Mesenchymal stem cell (in vitro differentiated cells and primary cell): ENCODE data around the gene DOC2B.
A peak's percentile ranks its signal among the peaks of the same experiment; 100 is the strongest.

Source experiments
- DNase-seq: peaks from one replicate; pipeline ENCODE4 v3.0.0-alpha.2; 2013
- H2AFZ ChIP-seq: one replicate; pipeline ENCODE4 v1.6.1; 2013; ENCODE audit warnings: low read depth, mild to moderate bottlenecking, control low read depth, inconsistent platforms, low read length, moderate library complexity
- H2AK5ac ChIP-seq: 2 replicates; pipeline ENCODE4 v1.6.1; 2013; ENCODE audit warnings: low read length, moderate library complexity, mild to moderate bottlenecking, inconsistent platforms; ENCODE audit not compliant: severe bottlenecking
- H2BK120ac ChIP-seq: one replicate; pipeline ENCODE4 v1.6.1; 2013; ENCODE audit warnings: low read depth, mild to moderate bottlenecking, inconsistent platforms, low read length, moderate library complexity
- H2BK12ac ChIP-seq, 2 experiments: one replicate each; pipeline ENCODE4 v1.6.1; 2013; ENCODE audit warnings: inconsistent platforms in 2 of 2, low read length in 2 of 2, mild to moderate bottlenecking in 2 of 2, moderate library complexity in 2 of 2, control low read depth in 1 of 2
- H2BK15ac ChIP-seq: one replicate; pipeline ENCODE4 v1.6.1; 2013; ENCODE audit warnings: mild to moderate bottlenecking, low read depth, inconsistent platforms; ENCODE audit not compliant: poor library complexity, severe bottlenecking
- H2BK5ac ChIP-seq: 2 replicates; pipeline ENCODE4 v1.6.1; 2013; ENCODE audit warnings: low read depth, mild to moderate bottlenecking, low read length, control low read depth, inconsistent platforms; ENCODE audit not compliant: poor library complexity, severe bottlenecking
- H3K14ac ChIP-seq, 2 experiments: one replicate each; pipeline ENCODE4 v1.6.1; 2013; ENCODE audit warnings: inconsistent platforms in 2 of 2, low read length in 2 of 2, control low read depth in 1 of 2, mild to moderate bottlenecking in 1 of 2, moderate library complexity in 1 of 2
- H3K18ac ChIP-seq, 2 experiments: one replicate each; pipeline ENCODE4 v1.6.1; 2013; ENCODE audit warnings: inconsistent platforms in 2 of 2, low read length in 2 of 2, control low read depth in 1 of 2, low read depth in 1 of 2, mild to moderate bottlenecking in 1 of 2
- H3K23ac ChIP-seq, 2 experiments: one replicate each; pipeline ENCODE4 v1.6.1; 2013; ENCODE audit warnings: inconsistent platforms in 2 of 2, low read length in 2 of 2, mild to moderate bottlenecking in 2 of 2, moderate library complexity in 2 of 2, control low read depth in 1 of 2
- H3K27ac ChIP-seq: 2 replicates; pipeline ENCODE4 v1.5.1; 2013; ENCODE audit warnings: mild to moderate bottlenecking, moderate library complexity, low read length, control low read depth, inconsistent platforms; ENCODE audit not compliant: poor library complexity, severe bottlenecking
- H3K27me3 ChIP-seq, 2 experiments: 2 replicates each; pipeline versions ENCODE4 v1.6.1 to v1.7.0; 2013; ENCODE audit warnings: low read length in 2 of 2, mild to moderate bottlenecking in 2 of 2, moderate library complexity in 2 of 2, control low read depth in 1 of 2, inconsistent platforms in 1 of 2; ENCODE audit not compliant: control insufficient read depth in 1 of 2, insufficient read depth in 1 of 2
- H3K36me3 ChIP-seq, 2 experiments: 2 replicates each; pipeline versions ENCODE4 v1.6.1 to v1.7.0; 2013; ENCODE audit warnings: low read length in 2 of 2, control low read depth in 1 of 2, inconsistent platforms in 1 of 2, low read depth in 1 of 2, mild to moderate bottlenecking in 1 of 2; ENCODE audit not compliant: insufficient read depth in 2 of 2, control insufficient read depth in 1 of 2
- H3K4ac ChIP-seq, 2 experiments: one replicate each; pipeline ENCODE4 v1.6.1; 2013; ENCODE audit warnings: inconsistent platforms in 2 of 2, low read length in 2 of 2, mild to moderate bottlenecking in 2 of 2, moderate library complexity in 2 of 2, control low read depth in 1 of 2, low read depth in 1 of 2
- H3K4me1 ChIP-seq: 2 replicates; pipeline ENCODE4 v1.6.1; 2013; ENCODE audit warnings: low read depth, low read length, control low read depth; ENCODE audit not compliant: control insufficient read depth, insufficient read depth
- H3K4me2 ChIP-seq: 2 replicates; pipeline ENCODE4 v1.6.1; 2013; ENCODE audit warnings: low read length, mild to moderate bottlenecking, inconsistent platforms; ENCODE audit not compliant: poor library complexity, severe bottlenecking
- H3K4me3 ChIP-seq, 2 experiments: 2 replicates each; pipeline versions ENCODE4 v1.5.1 to v1.7.0; 2013; ENCODE audit warnings: low read length in 2 of 2, mild to moderate bottlenecking in 2 of 2, control low read depth in 1 of 2, low read depth in 1 of 2; ENCODE audit not compliant: insufficient read depth in 1 of 2
- H3K79me1 ChIP-seq: replicated peaks from 2 replicates; pipeline ENCODE4 v1.6.1; 2013; ENCODE audit warnings: mild to moderate bottlenecking, control low read depth, low read length, inconsistent platforms; ENCODE audit not compliant: poor library complexity, severe bottlenecking
- H3K9ac ChIP-seq: 2 replicates; pipeline ENCODE4 v1.7.0; 2013; ENCODE audit warnings: mild to moderate bottlenecking, low read length, moderate library complexity
- H3K9me3 ChIP-seq: 2 replicates; pipeline ENCODE4 v1.7.0; 2013; ENCODE audit warnings: mild to moderate bottlenecking, low read length; ENCODE audit not compliant: control insufficient read depth
- H4K8ac ChIP-seq: one replicate; pipeline ENCODE4 v1.6.1; 2013; ENCODE audit warnings: inconsistent platforms, mild to moderate bottlenecking, low read length, moderate library complexity
- H4K91ac ChIP-seq: one replicate; pipeline ENCODE4 v1.6.1; 2013; ENCODE audit warnings: mild to moderate bottlenecking, low read length, inconsistent platforms
- WGBS: methylation state at CpG from one replicate; pipeline ENCODE4 v1.1.7; 2013; ENCODE audit warnings: mixed read lengths; 5-methylcytosine and 5-hydroxymethylcytosine counted together

The DOC2B gene

GRCh38 chr17:180381-181244, 837 bp downstream of the DOC2B start:
- no peak overlapping the region for H2BK12ac ChIP-seq
- no peaks in the 10 kb centered on the region for H3K79me1 ChIP-seq

GRCh38 chr17:179781-180380, 1.6 kb downstream of the DOC2B start:
- no peak overlapping the region for H3K18ac ChIP-seq
- no peak overlapping the region for H3K4me3 ChIP-seq
- H2BK15ac ChIP-seq, result no peak overlapping the region
- DNase-seq, result no peak
- H3K23ac ChIP-seq, result no peak overlapping the region
- H3K27me3 ChIP-seq, result peaks cover 65 to 72% of the 10 kb centered on the region in 2 experiments
- 17% methylated on average over 29 of the region's 32 CpGs for WGBS
- H2BK120ac ChIP-seq, result no peak overlapping the region
- H3K36me3 ChIP-seq, result peaks cover 0 to 6% of the 10 kb centered on the region in 2 experiments
- no peaks in the 10 kb centered on the region for H3K9me3 ChIP-seq
- no peak overlapping the region for H2AFZ ChIP-seq
- peaks cover 17% of the 10 kb centered on the region for H3K4me1 ChIP-seq
- no peak overlapping the region for H4K8ac ChIP-seq
- no peak overlapping the region for H3K9ac ChIP-seq
- H2AK5ac ChIP-seq, result no peak overlapping the region
- no peak overlapping the region for H3K14ac ChIP-seq
- no peak overlapping the region for H3K4me2 ChIP-seq
- H3K79me1 ChIP-seq, result no peaks in the 10 kb centered on the region
- no peak overlapping the region for H4K91ac ChIP-seq
- no peak overlapping the region for H3K4ac ChIP-seq
- H2BK5ac ChIP-seq, result no peak overlapping the region
- H2BK12ac ChIP-seq, result no peak overlapping the region
- H3K27ac ChIP-seq, result no peak overlapping the region

More at GRCh38 chr17:180381-181244, 837 bp downstream of the DOC2B start:
- no peak overlapping the region for H3K27ac ChIP-seq
- H4K8ac ChIP-seq, result no peak overlapping the region
- H2AFZ ChIP-seq, result no peak overlapping the region
- no peak overlapping the region for H3K9ac ChIP-seq
- no peak for DNase-seq
- H3K36me3 ChIP-seq, result peaks cover 0 to 6% of the 10 kb centered on the region in 2 experiments
- H3K4ac ChIP-seq, result no peak overlapping the region
- no peak overlapping the region for H2BK120ac ChIP-seq
- H3K4me3 ChIP-seq, result peak overlapping the region in 1 of 2 experiments; percentile 28
- no peak overlapping the region for H3K14ac ChIP-seq
- no peak overlapping the region for H2AK5ac ChIP-seq
- no peaks in the 10 kb centered on the region for H3K9me3 ChIP-seq
- H2BK5ac ChIP-seq, result no peak overlapping the region
- no peak overlapping the region for H4K91ac ChIP-seq
- H3K18ac ChIP-seq, result no peak overlapping the region
- no peak overlapping the region for H3K23ac ChIP-seq
- H3K27me3 ChIP-seq, result peaks cover 72 to 73% of the 10 kb centered on the region in 2 experiments
- peaks cover 17% of the 10 kb centered on the region for H3K4me1 ChIP-seq
- WGBS, result 2% methylated on average over 42 of the region's 112 CpGs
- peak overlapping the region; percentile 73 for H3K4me2 ChIP-seq
- H2BK15ac ChIP-seq, result no peak overlapping the region

- H3K4me2 ChIP-seq, result no peak overlapping the region
- WGBS, result 80% methylated on average over 5 of the region's 5 CpGs
These were observed 2.4 kb downstream of the DOC2B start for GRCh38 chr17:179066-179432.

GRCh38 chr17:178292-179065, 3.0 kb downstream of the DOC2B start:
- Histone ChIP-seq H3K27me3 (peaks cover 59 to 68% of the 10 kb centered on the region in 2 experiments), H3K36me3 (peaks cover 0 to 6% of the 10 kb centered on the region in 2 experiments), H3K4me1 (peaks cover 17% of the 10 kb centered on the region), H3K4me2 (no peak overlapping the region), H3K4me3 (no peak overlapping the region), H2BK120ac (no peak overlapping the region), H3K79me1 (no peaks in the 10 kb centered on the region), H3K27ac (no peak overlapping the region), H3K9me3 (no peaks in the 10 kb centered on the region), H2AFZ (no peak overlapping the region), H4K8ac (no peak overlapping the region), H2BK15ac (no peak overlapping the region), H2BK12ac (no peak overlapping the region), H3K18ac (no peak overlapping the region), H3K4ac (no peak overlapping the region), H3K23ac (no peak overlapping the region), H3K14ac (no peak overlapping the region), H2BK5ac (no peak overlapping the region), H3K9ac (no peak overlapping the region), H2AK5ac (no peak overlapping the region), H4K91ac (no peak overlapping the region)
- DNase-seq, result no peak
- WGBS, result 85% methylated on average over 12 of the region's 12 CpGs

More at GRCh38 chr17:179066-179432, 2.4 kb downstream of the DOC2B start:
- no peak overlapping the region for H2BK120ac ChIP-seq
- no peak overlapping the region for H3K23ac ChIP-seq
- no peak overlapping the region for H4K8ac ChIP-seq
- H3K9ac ChIP-seq, result no peak overlapping the region
- no peak overlapping the region for H3K4ac ChIP-seq
- no peak overlapping the region for H3K4me3 ChIP-seq
- H2BK5ac ChIP-seq, result no peak overlapping the region
- no peak overlapping the region for H3K18ac ChIP-seq
- no peaks in the 10 kb centered on the region for H3K9me3 ChIP-seq
- DNase-seq, result no peak
- no peak overlapping the region for H3K14ac ChIP-seq
- no peak overlapping the region for H2AFZ ChIP-seq
- peaks cover 59 to 70% of the 10 kb centered on the region in 2 experiments for H3K27me3 ChIP-seq
- H4K91ac ChIP-seq, result no peak overlapping the region
- no peak overlapping the region for H3K27ac ChIP-seq
- no peak overlapping the region for H2AK5ac ChIP-seq
- no peak overlapping the region for H2BK15ac ChIP-seq
- H3K4me1 ChIP-seq, result peaks cover 17% of the 10 kb centered on the region
- H2BK12ac ChIP-seq, result no peak overlapping the region
- no peaks in the 10 kb centered on the region for H3K79me1 ChIP-seq
- H3K36me3 ChIP-seq, result peaks cover 0 to 6% of the 10 kb centered on the region in 2 experiments
